GM18867 (cell line): ENCODE results near the gene ZDHHC22.
A peak's percentile ranks its signal among the peaks of the same experiment; 100 is the strongest.
"Not testable (repeated sequence)": the region's sequence is repeated elsewhere in the genome, so short reads cannot be mapped to it uniquely, and the experiment has no call there.

Source experiments
- ATAC-seq: cut with Tn5 transposase; IDR thresholded peaks from one replicate; pipeline ENCODE4 v1.9.1; 2021; ENCODE audit warnings: mild to moderate bottlenecking, moderate library complexity; ENCODE audit not compliant: unreplicated experiment

The ZDHHC22 gene, protein sequence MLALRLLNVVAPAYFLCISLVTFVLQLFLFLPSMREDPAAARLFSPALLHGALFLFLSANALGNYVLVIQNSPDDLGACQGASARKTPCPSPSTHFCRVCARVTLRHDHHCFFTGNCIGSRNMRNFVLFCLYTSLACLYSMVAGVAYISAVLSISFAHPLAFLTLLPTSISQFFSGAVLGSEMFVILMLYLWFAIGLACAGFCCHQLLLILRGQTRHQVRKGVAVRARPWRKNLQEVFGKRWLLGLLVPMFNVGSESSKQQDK

GRCh38 chr14:77141214-77142004, at the start of gene ZDHHC22:
Gene ZDHHC22 (minus strand): TSS chr14:77141791. CDS start chr14:77139738, 2,053 bp downstream.
- no peak for ATAC-seq

- no peak for ATAC-seq
Observed at GRCh38 chr14:77190977-77191376, 49.4 kb upstream of the ZDHHC22 start.

DNA sequence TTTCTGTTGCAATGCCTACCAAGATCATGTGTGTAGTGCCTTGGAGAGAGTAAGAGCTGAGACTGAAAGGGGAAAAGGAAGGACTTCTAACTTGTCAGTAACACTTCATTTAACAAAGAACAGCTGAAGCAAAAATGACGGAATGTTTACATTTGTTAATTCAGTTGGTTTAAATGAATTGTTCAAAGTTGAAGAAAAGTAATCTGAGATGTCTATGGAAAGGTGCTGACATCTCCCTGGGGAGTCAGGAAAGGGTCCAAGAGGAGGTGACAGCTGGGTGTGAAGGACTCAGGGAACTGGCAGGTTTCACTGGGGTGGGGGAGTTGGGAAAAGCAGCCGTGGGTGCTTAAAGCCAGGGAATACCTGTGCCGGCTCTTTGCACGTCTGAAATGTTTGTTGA, 47.9 kb upstream of the ZDHHC22 start:
- ATAC-seq: no peak

GRCh38 chr14:77187649-77188012, 46.0 kb upstream of the ZDHHC22 start:
- ATAC-seq: no peak

GRCh38 chr14:77186911-77187648, 45.5 kb upstream of the ZDHHC22 start:
- no peak for ATAC-seq

DNA sequence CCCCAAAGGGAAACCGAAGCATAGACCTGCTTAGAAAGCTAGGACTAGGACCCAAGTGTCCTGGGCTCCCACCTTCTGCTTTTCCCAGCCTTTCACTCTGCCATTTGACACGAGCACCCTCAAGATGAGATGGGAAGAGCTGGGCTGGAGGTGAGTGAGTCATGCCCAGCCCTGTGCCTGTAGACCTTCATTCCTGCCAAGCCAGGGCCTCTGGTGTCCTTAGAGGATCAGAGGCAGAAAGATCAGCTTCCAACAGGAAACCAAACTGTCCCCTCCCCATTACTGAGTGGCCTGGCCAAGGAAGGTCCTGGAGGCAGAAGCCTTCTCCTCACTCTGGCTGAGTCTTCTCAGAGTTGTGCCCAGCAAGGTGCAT, 43.5 kb upstream of the ZDHHC22 start:
- ATAC-seq: no peak

GRCh38 chr14:77184396-77185092, 43.0 kb upstream of the ZDHHC22 start:
- peak; percentile 38 for ATAC-seq

DNA sequence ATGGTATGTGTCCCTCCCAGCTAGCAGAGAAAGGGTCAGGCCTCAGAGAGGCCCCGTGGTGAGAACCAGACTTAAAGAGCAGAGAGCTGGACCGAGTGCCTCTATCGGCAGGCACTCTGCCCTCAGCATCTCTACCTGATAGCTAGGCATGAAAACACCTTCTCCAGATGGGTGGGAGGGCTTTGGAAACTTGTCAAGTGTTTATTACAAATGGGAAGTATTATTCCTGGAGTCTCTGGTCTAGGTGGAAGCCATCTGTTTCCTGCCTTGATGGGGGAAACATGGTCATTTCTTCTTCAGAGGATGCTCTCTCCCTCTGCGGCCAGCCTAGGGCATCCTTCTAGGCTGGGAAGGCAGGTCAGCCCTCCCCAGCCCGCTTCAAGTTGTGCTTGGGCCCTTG, 42.3 kb upstream of the ZDHHC22 start:
- ATAC-seq: no peak

DNA sequence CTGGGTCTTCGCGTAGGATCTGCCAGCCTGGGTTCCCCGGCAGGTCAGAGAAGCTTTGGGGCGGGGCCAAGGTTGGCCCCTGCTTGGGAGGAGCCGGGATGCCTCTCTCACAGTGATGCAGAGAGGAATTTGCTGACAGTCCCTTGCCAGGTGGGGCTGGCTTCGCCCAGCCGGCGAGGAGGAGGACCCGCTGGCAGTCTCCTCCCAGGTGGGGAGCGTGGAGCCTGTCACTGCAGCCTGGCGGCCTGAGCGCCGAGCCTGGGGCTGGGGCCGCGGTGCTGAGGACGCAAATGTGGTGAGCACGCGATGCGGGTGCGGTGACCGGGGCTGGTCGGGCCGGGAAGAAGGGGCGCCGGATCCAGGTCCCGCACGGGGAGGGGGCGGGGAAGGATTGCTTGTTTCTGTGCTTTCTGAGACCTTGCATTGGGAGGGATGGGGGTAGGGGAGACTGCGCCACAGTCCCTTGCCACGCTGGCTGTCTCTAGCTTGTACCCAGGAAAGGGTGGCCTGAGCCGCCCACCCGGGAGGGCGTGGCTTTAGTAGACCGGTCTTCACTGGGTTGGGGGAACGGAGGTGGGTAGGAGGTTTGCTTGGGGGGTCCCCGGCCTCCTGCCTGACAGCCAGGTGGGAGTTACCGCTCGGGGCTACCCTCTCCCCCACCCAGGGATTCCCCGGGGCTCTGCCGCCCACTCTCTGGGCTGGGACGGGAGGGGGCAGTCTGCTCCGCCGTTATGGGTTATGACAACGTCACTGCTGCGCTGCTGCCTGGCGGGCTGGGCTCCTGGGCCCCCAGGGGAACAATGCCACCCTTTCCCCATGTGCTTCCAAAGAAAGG, 40.2 kb upstream of the ZDHHC22 start, which contains the start of gene TMEM63C:
TMEM63C (plus strand) TSS at position 196 of the 835 bp plus-strand sequence. CDS start 37,016 bp downstream, outside the sequence.
- peak; percentile 83 for ATAC-seq

DNA sequence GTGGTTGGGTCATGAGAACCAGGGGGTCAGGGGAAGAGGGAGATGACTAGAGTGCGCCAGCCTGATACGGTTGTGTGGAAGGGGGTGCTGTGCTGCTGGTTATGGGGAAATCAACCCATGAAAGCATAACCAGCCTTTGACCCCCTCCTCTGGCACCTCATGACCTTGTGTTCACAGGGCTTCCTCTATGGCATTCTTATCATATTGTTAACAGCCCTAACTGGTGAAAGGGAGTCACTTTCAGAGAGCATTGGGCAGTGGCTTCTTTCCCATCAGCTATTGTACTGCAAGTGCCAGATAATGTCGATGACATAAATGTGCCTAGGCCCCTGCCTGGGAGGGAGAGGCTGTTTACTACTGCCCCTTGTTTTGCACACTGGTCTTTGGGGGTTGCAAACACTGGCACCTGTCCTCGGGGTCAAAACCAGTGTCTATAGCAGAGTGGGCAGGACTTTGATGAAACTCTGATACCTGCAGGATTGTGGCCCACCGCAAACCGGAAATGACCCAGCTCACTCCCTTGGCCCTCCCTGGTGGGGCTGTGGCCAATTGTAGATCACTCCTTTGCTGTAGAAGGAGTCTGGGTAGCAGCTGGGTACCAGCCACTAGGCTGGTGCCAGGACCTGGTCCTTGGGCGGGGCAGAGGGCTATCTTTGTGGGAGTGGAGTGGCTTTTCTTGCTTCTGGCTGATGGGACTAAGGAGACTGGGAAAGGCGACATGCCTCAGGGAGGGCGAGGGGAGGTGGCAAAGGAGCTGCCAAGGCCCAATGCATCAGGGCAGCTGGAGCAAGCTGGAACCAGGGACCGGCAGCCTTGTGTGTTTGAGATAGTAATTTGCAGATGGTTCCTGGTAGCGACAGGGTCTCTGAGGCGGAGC, 39.4 kb upstream of the ZDHHC22 start:
- ATAC-seq: no peak

DNA sequence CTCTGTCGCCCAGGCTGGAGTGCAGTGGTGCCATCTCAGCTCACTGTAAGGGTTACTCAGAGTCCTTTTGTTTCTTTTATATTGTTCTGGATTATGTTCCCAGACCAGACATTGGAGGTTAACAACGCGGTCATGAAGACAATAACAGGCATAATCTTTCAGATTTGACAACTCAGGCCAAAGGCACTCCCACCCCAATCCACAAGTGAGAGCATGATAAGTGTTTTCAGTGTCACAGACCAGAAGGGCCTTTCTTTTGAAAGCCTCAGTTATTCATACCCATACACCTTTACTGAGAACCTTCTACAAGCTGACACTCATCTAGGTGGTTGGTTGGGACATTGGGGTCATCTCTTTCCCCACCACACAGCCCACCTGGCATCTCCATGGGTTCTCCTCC, 37.1 kb upstream of the ZDHHC22 start:
- ATAC-seq: no peak

DNA sequence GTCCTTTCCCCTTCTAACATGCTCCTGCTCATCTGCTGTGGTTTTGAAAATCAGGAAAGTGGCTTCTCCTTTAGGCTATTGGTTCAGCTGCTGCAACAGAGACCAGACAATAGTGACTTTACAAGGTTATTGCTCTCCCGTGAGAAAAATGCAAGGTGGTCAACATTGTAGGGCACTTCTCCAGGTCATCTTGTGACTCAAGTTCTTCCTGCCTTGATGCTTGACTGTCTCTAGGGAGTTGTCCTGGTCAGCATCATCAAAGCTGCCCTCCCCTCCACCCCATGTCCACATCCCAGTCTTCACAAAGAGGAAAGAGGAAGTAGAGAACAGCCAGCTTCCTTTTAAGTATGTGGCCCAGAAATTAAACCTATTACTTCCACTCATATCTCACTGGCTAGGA, 36.1 kb upstream of the ZDHHC22 start:
- no peak for ATAC-seq

GRCh38 chr14:77175843-77176242, 34.3 kb upstream of the ZDHHC22 start:
- ATAC-seq: no peak

DNA sequence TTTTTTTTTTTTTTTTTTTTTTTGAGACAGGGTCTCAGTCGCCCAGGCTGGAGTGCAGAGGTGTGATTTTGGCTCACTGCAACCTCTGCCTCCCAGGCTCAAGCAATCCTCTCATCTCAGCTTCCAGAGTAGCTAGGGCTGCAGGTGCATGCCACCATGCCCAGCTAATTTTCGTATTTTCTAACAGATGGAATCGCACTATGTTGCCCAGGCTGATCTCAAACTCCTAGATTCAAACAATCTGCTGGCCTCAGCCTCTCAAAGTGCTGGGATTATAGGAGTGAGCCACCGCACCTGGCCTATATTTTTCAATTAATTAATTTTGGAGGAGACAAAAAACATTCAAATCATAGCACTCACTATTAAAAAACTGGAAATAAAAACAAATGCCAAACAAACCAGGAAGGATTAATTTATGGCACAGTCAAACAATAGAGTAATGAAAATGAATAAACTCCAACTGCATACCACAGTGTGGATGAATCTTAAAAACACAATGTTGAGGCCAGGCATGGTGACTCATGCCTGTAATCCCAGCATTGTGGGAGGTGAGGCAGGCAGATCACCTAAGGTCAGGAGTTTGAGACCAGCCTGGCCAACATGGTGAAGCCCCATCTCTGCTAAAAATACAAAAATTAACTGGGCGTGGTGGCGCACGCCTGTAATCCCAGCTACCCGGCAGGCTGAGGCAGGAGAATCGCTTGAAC, 32.5 kb upstream of the ZDHHC22 start:
- not testable (repeated sequence) for ATAC-seq

GRCh38 chr14:77172916-77173315, 31.3 kb upstream of the ZDHHC22 start:
- ATAC-seq: no peak

DNA sequence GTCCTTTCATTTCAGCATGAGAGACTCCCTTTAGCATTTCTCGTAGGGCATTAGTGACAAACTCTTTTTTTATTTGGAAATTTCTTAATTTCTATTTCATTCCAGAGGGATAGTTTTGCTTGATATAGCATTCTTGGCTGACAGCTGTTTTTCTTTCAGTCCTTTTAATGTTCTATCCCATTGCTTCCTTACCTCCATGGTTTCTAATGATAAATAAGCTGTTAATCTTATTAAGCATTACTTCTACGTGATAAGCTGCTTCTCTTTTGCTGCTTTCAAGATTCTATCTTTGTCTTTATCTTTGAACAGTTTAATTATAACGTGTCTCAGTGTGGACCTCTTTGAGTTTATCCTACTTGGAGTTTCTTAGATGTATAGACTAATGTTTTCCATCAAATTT, 28.5 kb upstream of the ZDHHC22 start:
- no peak for ATAC-seq

DNA sequence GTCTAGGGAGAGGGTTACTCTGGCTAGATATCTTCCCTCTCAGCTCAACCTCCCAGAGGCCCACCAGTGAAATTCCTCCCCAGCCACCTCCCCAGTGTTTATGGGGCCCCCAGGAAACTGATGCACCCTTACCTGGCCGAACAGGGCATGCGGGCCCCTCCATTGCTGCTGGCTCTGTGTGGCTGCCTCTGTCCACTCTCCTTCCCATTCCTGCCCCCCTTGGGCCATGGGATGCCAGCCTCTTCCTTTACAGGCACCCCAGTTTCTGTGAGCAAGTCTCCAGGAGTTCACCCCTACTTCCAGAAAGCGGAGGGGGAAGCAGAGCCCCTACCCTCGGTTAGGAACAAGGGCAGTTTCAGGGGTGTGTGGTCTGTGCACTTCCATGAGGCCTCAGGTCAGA, 19.4 kb upstream of the ZDHHC22 start:
- ATAC-seq: no peak

- ATAC-seq: no peak
Observed at GRCh38 chr14:77158882-77159255, 17.3 kb upstream of the ZDHHC22 start.
